Breast epithelium (tissue), 3 donors: Measurements from ENCODE around the gene PIH1D1. TPM values are rescaled to one million over a fixed set of nuclear protein-coding genes. Genes with fewer than 3 reads are reported as not detected.

ENCODE experiments used
- total RNA-seq, 3 donors: library from RNA; depleted of rRNA; stranded (reverse); fragments of >200 nt; gene quantifications; one replicate each; pipeline ENCODE4 v1.1.0, GENCODE V29; 2016

Gene PIH1D1
- total RNA-seq, 3 donors from 2014 or later: 94.4 to 121 (median 106) TPM

Other genes with a start within 250 kb of the PIH1D1 start
- gene SLC6A16, start 126.6 kb downstream of the PIH1D1 start, total RNA-seq: 1 to 10 TPM; 1.2 to 2.7 (median 2.0) TPM
- 10 to 100 TPM in 2 of 3 donors, 1 to 10 TPM in 1; 2.9 to 19.7 (median 15.4) TPM for gene CD37, start 116.4 kb downstream of the PIH1D1 start, total RNA-seq
- 10 to 100 TPM; 24.9 to 30.0 (median 25.1) TPM for gene TEAD2, start 89.4 kb downstream of the PIH1D1 start, total RNA-seq
- gene DKKL1, start 87.9 kb downstream of the PIH1D1 start, total RNA-seq: 1 to 10 TPM in 1 of 3 donors, under 1 TPM in 1, not detected in 1; 0.64 to 1.8 TPM
- gene KASH5, start 63.6 kb downstream of the PIH1D1 start, total RNA-seq: 1 to 10 TPM in 1 of 3 donors, not detected in 2; 1.9 TPM
- gene PTH2, start 28.4 kb downstream of the PIH1D1 start, total RNA-seq: not detected
- not detected for gene GFY, start 26.4 kb downstream of the PIH1D1 start, total RNA-seq
- 1 to 10 TPM in 1 of 3 donors, under 1 TPM in 2; 0.44 to 4.3 (median 0.98) TPM for gene SLC17A7, start 10.3 kb downstream of the PIH1D1 start, total RNA-seq
- 10 to 100 TPM; 20.6 to 34.4 (median 32.2) TPM for gene ALDH16A1, start 1.4 kb upstream of the PIH1D1 start, total RNA-seq
- 1 to 10 TPM; 4.3 to 7.0 (median 4.6) TPM for gene FLT3LG, start 22.4 kb upstream of the PIH1D1 start, total RNA-seq
- 1,000 to 10,000 TPM; 3,591 to 5,468 (median 4,346) TPM for gene RPL13A, start 35.8 kb upstream of the PIH1D1 start, total RNA-seq
- 1,000 to 10,000 TPM; 5,709 to 7,550 (median 5,876) TPM for gene RPS11, start 44.6 kb upstream of the PIH1D1 start, total RNA-seq
- 100 to 1,000 TPM; 164 to 389 (median 199) TPM for gene FCGRT, start 60.8 kb upstream of the PIH1D1 start, total RNA-seq
- 10 to 100 TPM; 17.3 to 40.2 (median 34.7) TPM for gene RCN3, start 76.2 kb upstream of the PIH1D1 start, total RNA-seq
- 10 to 100 TPM; 54.7 to 60.0 (median 57.4) TPM for gene NOSIP, start 128.7 kb upstream of the PIH1D1 start, total RNA-seq
- 10 to 100 TPM in 2 of 3 donors, under 1 TPM in 1; 0.32 to 16.1 (median 10.2) TPM for gene PRRG2, start 129.5 kb upstream of the PIH1D1 start, total RNA-seq
- 1 to 10 TPM; 6.2 to 8.8 (median 6.3) TPM for gene PRR12, start 139.4 kb upstream of the PIH1D1 start, total RNA-seq
- 100 to 1,000 TPM in 1 of 3 donors, 10 to 100 TPM in 2; 34.8 to 114 (median 41.0) TPM for gene RRAS, start 188.3 kb upstream of the PIH1D1 start, total RNA-seq
- gene SCAF1, start 190.4 kb upstream of the PIH1D1 start, total RNA-seq: 10 to 100 TPM in 2 of 3 donors, 1 to 10 TPM in 1; 9.8 to 15.4 (median 10.6) TPM
- 100 to 1,000 TPM in 1 of 3 donors, 10 to 100 TPM in 2; 39.7 to 100 (median 52.4) TPM for gene IRF3, start 214.0 kb upstream of the PIH1D1 start, total RNA-seq
- 10 to 100 TPM in 1 of 3 donors, 1 to 10 TPM in 2; 5.1 to 11.7 (median 8.5) TPM for gene BCL2L12, start 214.1 kb upstream of the PIH1D1 start, total RNA-seq
- gene PRMT1, start 225.5 kb upstream of the PIH1D1 start, total RNA-seq: 100 to 1,000 TPM; 137 to 227 (median 154) TPM
- gene ADM5, start 237.8 kb upstream of the PIH1D1 start, total RNA-seq: 1 to 10 TPM; 1.3 to 2.9 (median 1.4) TPM
- 10 to 100 TPM in 1 of 3 donors, 1 to 10 TPM in 1, under 1 TPM in 1; 0.80 to 14.4 (median 2.8) TPM for gene CPT1C, start 239.3 kb upstream of the PIH1D1 start, total RNA-seq